Right ventricle myocardium superior (tissue), 1 donor: ENCODE data around the gene XPR1. TPM values are rescaled to one million over a fixed set of nuclear protein-coding genes. Genes with fewer than 3 reads are reported as not detected.

Source experiments
- ATAC-seq: fragments of 200-7000 bp; cut with Tn5 transposase; one replicate; pipeline ENCODE4 v1.9.1; 2020; ENCODE audit warnings: mild to moderate bottlenecking; ENCODE audit not compliant: poor library complexity
- DNase-seq: peaks from one replicate; pipeline ENCODE4 v3.0.0-alpha.2; 2020
- intact Hi-C: fragments of 100-400 bp; cut with DNase I; formaldehyde crosslinking; loops from one replicate; pipeline ENCODE4 v1.11.2; 2022
- total RNA-seq: library from RNA; stranded (reverse); fragmentation: NEBNext Ultra II Directional; extraction: Animal tissue kit (Norgen Biotek cat#: 25700); gene quantifications from one replicate; pipeline ENCODE4 v1.2.1, GENCODE V29; 2021
- donor health status: DM: no; HTN: yes; CAD: no; lungs with severe emphysema.

The XPR1 gene
- total RNA-seq, 1 donor from 2014 or later: 38.6 TPM

DNA sequence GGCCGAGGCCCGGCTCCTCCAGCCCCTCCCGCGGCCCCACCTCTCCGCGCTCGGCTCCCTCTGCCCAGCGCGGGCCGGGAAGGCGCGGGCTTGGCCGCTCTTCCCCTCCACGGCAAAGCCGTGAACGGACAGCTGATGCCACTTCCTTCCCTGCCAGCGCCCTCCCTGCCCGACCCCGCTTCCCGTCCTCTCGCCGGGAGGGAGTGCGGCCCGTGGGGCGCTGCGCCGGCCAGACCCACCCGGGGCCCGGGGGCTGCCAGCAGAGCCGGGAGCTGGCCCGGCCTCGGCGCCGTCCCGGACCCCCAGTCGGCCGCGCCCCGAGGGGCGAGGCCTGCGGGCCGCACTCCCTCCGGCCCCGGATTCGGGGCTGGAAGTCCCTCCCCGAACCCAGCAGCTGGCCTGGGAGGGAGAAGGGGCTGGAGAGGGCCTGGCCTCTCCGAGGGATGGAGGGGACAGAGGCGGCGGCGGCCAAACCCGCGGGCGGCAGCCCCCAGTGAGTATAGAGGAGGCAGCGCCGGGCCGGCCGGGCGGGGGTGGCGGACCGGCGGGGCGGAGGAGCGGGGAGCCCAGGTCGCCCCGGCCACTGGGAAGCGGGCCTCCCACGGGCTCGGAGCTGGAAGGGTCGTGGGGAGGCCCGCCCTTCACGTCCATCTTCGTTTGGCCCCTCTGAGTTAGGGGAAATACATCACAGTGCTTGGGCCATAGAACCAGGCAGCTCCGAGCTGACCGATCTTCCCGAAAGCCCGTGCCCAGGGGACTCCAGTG is 281.2 kb downstream of the XPR1 start, which contains the start of gene KIAA1614:
KIAA1614 (plus strand) TSS at position 97 of the 765 bp plus-strand sequence; CDS start at position 444, 347 bp downstream.
- intact Hi-C loops: no loop called here
- DNase-seq: peak; percentile 66

DNA sequence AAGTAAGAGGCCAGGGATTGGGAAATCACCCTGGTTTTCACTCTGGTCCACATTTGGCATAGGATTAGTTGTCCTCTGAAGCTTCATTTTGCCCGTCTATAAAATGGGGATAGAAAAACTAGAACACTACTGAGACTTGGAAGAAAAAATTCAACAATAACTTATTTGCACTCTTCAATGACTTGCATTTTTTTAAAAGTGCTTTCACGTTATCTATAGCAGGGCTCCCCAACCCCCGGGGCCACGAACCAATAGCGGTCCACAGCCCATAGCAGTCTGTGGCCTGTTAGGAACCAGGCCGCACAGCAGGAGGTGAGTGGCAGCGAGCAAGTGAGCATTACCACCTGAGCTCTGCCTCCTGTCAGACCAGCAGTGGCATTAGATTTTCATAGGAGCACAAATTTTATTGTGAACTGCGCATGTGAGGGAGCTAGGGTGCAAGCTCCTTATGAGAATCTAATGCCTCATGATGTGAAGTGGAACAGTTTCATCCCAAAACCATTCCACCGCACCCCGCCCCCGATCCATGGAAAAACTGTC is 283.7 kb downstream of the XPR1 start:
- ATAC-seq: no peak
- intact Hi-C loops: no loop called here
- no peak for DNase-seq

More for the DNA sequence above, 281.2 kb downstream of the XPR1 start, which contains the start of gene KIAA1614:
- ATAC-seq: peak; percentile 86

DNA sequence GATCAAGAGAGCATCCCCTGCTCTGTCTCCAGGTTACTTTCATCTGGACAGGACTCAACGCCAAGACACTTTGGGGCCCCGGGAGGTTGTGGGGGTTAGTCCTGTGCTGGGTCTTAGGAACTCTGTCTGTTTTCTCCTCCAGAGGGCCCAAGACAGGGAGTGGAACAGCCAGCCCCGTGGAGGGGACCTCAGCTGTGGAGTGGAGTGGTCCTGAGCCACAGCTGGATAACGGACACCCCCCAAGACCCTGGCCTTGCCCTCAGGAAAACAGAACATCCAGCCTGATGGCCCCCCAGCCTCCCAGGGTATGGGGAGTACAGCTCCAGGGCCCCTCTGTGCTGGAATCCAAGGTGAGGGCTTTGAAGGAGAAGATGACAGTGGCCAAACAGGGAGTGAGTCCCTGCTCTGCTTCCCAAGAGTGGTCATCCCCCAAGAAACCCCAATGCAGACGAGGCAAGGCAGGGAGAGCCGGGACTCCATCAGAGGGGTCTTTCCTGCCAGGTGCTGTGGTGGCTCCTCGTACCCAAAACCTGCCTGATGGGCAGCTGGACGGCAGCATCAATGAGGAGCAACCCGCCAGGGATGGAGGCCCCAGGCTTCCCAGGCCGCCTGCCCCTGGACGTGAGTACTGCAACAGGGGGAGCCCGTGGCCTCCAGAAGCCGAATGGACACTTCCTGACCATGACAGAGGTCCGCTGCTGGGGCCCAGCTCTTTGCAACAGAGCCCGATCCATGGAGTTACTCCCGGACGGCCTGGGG is 284.4 kb downstream of the XPR1 start:
- DNase-seq (no peak), ATAC-seq (no peak)

DNA sequence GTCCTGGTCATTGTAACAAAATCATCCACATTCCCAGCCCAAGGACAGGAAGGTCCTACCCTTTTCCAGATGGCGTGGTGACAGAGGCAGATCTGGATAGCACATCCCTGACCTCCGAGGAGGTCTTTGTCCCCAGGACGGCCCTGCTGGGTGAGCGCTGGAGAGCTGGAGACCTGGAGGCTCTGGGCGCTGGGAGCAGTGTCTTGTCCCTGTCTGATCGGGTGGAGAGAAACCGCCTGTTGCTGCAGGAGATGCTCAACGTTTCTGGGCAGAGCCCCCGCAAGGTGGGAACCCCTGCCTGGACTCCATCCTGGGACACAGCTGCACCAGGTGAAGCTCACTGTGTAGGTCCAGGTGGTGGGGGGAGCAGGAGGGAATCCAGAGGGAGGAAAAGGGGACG is 284.9 kb downstream of the XPR1 start:
- ATAC-seq (no peak), DNase-seq (no peak)
- intact Hi-C loops: no loop called here

More for the DNA sequence above, 284.4 kb downstream of the XPR1 start:
- intact Hi-C loops: no loop called here

DNA sequence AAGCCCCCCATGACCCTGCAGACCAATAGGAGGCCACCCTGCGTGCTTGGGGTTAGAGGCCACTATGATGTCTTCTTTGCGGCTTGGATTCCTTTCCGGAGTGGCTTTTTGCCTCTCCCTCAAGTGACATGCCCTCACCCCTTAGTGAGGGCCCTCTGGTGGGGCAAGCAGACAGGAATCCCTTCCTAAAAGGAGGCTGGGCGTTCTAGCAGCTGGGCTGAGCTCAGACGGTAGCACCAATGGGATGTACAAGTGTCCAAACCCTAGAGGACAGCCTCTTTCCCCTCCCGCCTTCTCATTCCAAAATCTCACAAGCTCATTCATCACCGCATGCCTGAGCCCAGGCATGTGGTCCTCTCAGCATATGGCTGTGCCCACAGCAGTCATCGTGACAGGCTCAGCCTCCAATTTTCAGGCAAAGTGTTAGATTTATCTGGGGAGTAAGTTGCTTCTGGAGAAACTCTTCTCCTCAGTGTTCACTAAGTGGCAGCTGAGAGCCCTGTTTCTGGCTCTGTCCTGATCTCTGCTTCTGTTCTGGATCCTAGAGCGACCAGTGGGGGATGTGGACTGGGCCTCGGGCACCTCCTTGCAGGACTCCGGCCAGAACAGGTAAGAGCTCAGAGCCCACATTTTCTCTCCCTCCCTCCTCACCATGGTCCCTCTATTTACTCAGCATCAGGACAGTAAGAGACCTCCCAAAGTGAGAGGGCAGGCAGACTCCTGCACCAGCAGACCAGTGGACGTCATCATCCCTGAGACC is 285.7 kb downstream of the XPR1 start:
- no peak for ATAC-seq
- no peak for DNase-seq
- intact Hi-C loops: no loop called here

DNA sequence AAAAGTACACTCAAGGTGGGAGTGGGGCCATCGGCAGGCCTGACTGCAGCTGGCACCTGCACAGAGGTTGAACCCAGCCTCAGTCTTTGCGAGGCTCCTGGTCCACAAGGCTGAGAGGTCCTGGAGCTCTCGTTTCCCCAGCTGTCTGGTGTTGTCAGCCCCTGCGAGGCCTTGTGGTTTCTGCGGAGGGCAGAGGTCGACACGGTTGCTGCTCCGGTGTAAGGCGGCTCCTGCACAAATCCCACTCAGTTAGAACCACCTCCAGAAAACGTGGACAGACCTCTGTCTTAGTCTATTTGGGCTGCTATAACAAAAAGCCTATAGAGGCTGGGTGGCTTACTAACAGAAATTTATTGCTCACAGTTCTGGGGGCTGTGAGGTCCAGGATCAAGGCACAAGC is 286.7 kb downstream of the XPR1 start:
- ATAC-seq: no peak
- intact Hi-C loops: no loop called here
- no peak for DNase-seq

DNA sequence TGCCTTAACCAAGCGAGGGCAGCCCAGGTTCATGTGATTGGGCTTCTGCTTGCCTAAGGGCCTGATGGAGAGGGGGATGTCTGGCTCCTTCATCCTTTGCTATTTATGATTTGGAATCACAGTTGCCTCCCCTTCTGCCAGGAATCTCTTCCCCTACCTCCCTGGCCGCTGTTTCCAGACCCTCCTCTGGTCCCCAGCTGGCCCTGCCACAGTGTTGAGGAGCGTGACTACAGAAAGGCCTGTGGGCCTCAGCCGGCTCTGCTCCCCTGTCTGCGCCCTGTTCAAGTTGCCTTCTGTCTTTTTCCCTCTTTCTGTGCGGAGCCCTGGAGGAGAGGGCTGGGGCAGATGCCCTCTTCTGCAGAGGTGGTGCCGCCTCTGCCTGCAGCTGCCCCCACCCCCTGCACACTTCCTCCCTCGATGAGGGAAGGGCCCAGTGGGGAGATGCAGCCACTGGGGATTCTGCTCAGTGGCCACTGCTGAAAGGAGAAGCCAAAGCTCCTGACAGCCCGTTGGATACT is 287.4 kb downstream of the XPR1 start:
- no peak for ATAC-seq
- intact Hi-C loops: no loop called here
- DNase-seq: no peak

DNA sequence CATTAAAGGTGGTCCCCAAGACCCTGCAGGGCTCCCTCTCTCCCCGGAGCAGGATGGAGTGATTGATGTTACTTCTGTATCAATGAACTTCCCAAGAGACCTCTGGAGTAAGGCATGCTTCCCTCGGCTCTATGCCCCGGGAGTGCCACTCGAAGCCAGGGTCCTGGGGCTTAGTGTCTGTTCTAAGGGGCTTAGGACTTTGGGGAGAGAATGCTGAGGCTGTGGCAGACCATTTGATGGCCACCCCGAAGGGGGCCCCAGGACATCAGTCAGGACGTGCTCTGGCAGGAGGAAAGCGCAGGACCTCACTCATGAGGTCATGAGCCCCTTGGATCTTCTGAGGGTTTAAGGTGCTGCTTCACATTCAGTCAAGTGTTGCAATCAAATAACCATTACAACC is 288.4 kb downstream of the XPR1 start:
- ATAC-seq: no peak
- intact Hi-C loops: no loop called here

DNA sequence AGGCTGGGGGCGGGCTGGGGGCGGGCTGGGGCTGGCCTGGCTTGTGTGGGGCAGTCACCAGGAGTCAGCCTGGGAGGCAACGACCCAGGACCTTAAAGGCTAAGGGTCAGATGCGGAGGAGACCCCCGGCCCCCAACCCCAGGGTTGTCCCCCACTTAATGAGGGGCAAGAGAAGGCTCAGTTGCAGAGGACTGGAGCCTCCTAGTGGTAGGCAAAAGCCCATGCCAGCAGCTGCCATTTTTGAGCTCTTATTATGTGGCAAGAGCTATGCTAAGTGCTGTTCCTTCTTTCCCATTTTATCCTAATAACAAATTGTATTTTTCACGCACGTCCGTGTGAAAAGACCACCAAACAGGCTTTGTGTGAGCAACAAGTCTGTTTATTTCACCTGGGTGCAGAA is 288.9 kb downstream of the XPR1 start:
- ATAC-seq: no peak
- DNase-seq: no peak
- intact Hi-C loops: no loop called here

More for the DNA sequence above, 288.4 kb downstream of the XPR1 start:
- no peak for DNase-seq

DNA sequence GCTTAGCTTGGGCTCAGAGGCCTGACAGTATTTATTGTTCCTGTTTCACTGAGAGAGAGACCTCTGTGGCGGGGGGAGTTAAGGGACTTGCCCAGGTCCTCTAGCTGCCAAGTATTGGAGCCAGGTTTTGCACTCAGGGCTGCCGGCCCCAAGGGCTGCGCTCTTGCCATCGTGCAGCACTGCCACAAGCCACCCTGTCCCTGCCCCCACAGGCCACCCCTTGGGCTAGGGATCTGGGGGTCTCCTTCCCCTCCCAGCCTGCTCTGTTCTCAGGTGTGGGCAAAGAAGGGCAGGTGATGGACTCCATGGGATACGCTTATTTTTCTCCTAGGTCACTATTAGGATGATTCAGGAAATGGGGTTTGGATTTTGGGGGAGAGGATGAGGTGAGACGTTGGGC is 289.6 kb downstream of the XPR1 start:
- intact Hi-C loops: no loop called here
- ATAC-seq (no peak), DNase-seq (no peak)

DNA sequence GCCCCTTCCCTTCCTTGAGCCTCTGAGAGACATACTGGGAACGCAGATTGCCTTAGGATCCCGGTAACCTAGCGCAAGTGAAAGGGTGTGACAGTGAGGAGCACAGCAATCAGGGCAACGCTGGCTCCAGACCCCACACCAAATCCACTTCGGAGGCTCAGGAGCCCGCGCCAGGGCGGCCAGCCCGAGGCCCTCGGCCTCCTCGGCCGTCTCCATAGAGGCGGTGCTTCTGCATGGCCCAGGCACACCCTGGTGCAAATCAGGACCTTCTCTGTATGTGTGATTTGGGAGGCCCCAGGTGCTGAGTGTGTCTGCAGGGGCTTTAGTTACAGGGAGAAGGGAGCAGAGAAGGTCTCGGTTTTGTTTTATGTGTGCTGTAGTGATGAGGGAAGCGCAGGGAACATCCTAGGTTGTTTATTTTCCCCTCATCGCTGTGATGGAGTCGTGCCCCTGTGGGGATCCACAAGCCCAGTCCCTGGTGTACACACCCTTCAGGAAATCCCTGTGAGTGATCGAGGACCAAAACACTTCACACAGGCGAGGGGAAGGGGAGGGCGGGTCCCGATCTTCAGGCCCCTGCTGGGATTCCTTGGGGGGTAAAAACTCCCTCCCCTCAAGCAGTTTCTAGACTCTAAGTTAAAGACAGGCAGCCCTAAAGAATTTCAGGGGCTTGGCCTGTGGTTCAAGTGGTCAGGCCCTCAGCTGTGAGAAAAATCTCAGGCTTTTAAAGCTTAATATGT is 290.2 kb downstream of the XPR1 start:
- peak; percentile 22 for DNase-seq
- ATAC-seq: no peak
- intact Hi-C loops: no loop called here

DNA sequence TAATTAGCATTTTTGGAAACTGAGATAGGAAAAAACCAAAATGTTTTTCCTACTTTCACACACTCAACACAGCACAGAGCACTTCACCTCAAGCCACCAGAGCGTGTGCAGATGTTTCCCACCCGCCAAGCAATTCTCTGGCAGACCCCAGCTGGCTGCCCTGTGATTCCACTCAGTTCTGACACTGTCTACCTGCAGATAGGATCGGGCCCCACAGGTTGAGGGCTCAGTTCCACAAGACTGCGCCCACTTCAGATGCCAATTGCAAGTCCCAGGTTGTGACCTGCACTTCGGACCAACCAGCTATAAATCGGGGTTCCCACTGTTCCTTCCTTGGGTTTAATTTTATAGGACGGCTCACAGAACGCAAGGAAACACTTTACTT is 290.8 kb downstream of the XPR1 start:
- intact Hi-C loops: no loop called here
- ATAC-seq (no peak), DNase-seq (no peak)

DNA sequence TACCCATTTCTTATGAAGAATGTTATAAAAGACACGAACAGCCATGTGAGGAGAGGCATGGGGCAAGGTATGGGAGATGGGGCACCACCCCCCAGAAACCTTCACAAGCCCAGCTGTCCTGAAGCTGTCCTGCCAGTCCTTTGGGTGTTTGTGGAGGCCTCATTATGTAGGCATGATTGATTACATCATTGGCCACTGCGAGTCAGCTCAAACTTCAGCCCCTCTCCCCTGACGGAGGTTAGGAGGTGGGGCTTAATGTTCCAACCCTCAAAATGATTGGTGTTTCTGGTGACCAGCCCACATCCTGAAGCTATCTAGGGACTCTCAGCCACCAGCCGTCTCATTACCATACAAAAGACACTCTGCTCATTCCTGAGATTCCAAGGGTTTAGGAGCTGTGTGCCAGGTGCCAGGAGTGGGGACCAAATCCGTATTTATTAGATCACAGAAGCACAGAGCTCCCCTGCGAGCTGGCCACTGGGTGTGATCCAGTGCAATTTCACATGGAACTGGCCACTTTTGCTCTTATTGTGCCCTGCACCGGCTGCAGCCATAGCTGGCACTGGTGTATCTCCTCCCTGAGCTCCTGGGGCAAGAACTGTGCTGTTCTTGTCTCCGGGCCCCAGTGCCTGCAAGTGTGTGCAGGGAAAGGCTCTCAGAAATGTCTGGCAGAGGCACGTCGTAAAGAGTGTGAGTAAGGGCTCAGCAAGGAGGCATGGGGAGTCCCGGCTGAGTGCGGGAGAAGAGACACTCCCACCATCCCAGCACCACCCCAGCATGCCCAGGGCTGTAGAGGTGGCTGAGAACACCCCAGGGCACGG is 291.4 kb downstream of the XPR1 start:
- ATAC-seq (no peak), DNase-seq (peak; percentile 12)
- intact Hi-C loops: no loop called here

DNA sequence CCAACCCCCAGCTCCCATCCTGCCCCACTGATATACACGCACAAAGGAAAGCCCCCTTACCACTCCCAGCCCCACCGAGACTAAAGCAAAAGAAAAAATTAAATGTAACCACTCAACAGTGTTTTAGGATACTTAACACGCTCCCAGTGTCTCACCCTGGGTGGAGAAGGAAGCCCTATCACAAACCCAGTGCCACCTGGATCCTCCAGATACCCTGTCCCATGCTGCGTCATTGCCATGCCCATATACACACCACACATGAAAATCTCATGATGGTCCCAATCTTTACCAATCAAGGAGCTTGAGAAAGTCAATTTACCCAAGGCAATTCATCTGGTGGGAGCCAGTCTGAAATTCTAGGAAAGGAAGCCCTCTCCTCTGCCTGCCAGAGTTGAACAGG is 292.1 kb downstream of the XPR1 start:
- DNase-seq: no peak
- no peak for ATAC-seq
- intact Hi-C loops: no loop called here

DNA sequence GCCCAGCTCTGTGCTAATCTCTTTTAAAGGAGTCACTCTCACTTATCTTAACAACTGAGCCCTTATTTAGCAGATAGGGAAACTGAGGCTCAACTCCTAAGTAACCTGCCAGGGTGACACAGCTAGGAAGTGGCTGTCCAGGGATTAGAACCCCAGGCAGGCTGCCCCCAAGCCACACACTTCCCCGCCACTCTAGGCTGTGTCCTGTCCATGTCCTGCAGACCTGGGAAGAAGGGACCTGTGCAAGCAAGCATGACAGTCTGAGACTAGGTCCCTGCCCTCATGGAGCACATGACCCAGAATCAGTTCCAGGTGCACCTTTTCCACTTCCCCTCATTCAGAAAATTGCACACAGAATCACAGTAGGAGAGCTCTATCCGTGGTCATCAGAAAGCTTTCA is 293.1 kb downstream of the XPR1 start:
- ATAC-seq (no peak), DNase-seq (no peak)
- intact Hi-C loops: no loop called here

DNA sequence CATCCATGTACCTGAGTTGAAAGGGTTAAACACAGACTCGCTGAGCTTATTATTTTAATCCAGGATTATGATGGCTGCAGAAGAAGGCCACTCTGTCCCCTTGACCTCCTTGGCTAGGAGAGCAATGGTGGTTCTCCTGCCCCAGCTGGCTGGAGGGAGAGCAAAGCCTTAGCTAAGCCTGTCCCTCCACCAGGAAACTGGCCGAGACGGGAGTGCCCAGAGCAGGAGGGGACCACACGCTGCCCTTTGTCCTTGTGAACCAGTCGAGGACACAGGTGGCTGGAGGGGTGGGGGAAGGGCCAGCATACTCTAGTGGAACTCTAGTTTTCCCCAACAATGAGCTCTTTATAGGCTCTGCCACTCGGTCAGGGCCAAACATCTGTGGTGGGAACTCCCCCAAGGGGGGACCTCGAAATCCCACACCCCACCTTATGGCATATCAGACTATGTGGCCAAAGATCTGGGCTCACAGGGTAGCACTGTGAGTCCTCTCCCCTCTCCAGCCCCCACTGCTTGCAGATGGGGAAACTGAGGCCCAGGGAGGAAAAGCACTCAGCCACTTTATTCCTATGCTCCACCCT is 293.7 kb downstream of the XPR1 start:
- ATAC-seq: peak; percentile 1
- intact Hi-C loops: no loop called here
- peak; percentile 43 for DNase-seq
